Nephron progenitor cell (in vitro differentiated cells): ENCODE measurements around the gene PSIP1.

Experiments used
- DNase-seq: peaks from one replicate; pipeline ENCODE4 v3.0.0; 2021
- H3K27ac Mint-ChIP-seq: 2 replicates; pipeline ENCODE4 v1.8.0; 2021; ENCODE audit warnings: mild to moderate bottlenecking, moderate library complexity, mixed read lengths
- H3K27me3 Mint-ChIP-seq: 2 replicates; pipeline ENCODE4 v1.8.0; 2021; ENCODE audit warnings: mild to moderate bottlenecking, low read depth, mixed read lengths; ENCODE audit not compliant: poor library complexity
- H3K36me3 Mint-ChIP-seq: 2 replicates; pipeline ENCODE4 v1.8.0; 2021; ENCODE audit warnings: low read depth, mixed read lengths
- H3K4me1 Mint-ChIP-seq: 2 replicates; pipeline ENCODE4 v1.8.0; 2021; ENCODE audit warnings: mixed read lengths
- H3K4me3 Mint-ChIP-seq: 2 replicates; pipeline ENCODE4 v1.8.0; 2021; ENCODE audit warnings: mild to moderate bottlenecking, moderate library complexity, mixed read lengths
- H3K9me3 Mint-ChIP-seq: 2 replicates; pipeline ENCODE4 v1.8.0; 2021; ENCODE audit warnings: mild to moderate bottlenecking, moderate library complexity, mixed read lengths
- TF ChIP-seq, protein P1 (sequence below): fragments of 200-600 bp; sonication (generic); IDR thresholded peaks from 2 replicates; pipeline ENCODE4 v1.5.0; 2021; ENCODE audit warnings: antibody characterized with exemption

PSIP1 gene

DNA sequence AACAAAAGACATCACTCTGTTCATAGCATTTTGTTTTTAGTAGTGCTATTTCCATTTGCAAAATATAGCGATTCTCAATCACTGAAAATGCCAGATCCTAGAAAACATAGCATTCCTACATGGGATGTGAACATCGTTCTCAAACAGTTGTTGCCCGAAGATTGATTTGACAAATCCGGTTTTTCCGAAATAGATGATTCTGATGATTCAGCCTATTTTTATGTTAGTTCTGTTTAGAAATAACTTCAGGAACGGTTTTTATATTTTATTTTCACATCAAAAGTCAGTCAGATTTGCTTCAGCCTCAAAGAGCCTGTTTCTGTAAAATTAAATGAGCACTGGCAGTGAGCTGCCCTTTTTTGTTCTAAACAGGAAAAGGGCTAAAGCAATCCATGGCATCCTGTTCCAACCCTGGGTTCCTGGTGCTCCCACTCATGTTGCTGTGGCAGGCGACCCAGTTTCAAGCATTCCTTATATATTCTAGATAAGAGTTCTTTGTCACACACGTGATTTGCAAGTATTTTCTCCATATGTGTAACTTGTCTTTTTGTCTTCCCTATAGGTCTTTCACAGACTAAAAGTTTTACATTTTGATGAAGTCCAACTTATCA is 14.2 kb upstream of the PSIP1 start:
- Mint-ChIP-seq H3K27ac (no peak overlapping the region), H3K4me1 (no peaks in the 10 kb centered on the region), H3K36me3 (no peaks in the 10 kb centered on the region), H3K27me3 (peaks cover 3% of the 10 kb centered on the region), H3K4me3 (no peak overlapping the region), H3K9me3 (no peaks in the 10 kb centered on the region)
- TF ChIP-seq, protein P1, sequence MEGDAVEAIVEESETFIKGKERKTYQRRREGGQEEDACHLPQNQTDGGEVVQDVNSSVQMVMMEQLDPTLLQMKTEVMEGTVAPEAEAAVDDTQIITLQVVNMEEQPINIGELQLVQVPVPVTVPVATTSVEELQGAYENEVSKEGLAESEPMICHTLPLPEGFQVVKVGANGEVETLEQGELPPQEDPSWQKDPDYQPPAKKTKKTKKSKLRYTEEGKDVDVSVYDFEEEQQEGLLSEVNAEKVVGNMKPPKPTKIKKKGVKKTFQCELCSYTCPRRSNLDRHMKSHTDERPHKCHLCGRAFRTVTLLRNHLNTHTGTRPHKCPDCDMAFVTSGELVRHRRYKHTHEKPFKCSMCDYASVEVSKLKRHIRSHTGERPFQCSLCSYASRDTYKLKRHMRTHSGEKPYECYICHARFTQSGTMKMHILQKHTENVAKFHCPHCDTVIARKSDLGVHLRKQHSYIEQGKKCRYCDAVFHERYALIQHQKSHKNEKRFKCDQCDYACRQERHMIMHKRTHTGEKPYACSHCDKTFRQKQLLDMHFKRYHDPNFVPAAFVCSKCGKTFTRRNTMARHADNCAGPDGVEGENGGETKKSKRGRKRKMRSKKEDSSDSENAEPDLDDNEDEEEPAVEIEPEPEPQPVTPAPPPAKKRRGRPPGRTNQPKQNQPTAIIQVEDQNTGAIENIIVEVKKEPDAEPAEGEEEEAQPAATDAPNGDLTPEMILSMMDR: no peak
- DNase-seq: no peak

DNA sequence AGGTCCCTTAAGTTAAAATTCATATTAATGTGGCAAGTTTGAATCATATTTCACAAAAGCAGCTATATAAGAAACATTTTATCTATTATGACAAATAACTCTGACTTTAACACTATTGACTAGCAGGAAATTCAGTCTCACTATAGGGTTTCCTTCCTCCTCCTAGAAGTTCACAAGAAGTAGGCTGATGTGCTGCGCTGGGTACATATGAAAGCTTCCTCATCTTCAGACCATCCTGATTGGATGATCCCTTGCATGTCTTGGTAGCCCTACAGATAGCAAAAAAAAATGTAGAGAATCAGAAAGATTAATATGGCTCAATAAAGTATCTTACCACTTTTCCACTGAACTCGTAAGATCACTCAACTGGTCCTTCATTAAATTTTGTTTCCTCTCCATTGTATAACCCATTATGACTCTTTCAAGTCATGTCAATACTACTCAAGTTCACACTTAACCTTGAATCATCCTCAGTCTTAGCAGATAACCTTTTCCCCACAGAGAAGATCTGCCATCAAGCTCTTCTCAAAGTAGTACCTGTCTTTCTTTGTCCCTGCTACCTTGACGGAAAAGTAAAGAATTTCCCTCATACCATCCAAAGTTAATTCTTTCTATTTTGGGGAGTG is 11.5 kb upstream of the PSIP1 start:
- Mint-ChIP-seq H3K27me3 (peaks cover 6% of the 10 kb centered on the region), H3K4me3 (no peak overlapping the region)

DNA sequence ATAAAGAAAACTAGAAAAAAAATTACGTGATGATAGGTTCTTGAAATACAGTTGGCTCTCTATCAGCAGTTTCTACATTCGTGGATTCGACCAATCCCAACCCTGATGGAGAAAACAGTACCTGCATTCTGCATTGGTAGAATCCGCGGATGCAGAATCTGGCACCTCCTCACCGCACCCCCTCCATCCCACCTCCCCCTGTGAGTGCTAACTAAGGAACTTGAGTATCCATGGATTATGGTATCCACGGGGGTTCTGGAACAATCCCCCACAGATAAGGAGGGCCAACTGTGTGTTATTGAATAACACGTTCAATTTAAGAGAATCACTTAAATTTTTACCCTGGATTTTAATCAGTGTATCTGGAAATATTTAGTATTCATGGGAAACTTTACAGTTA is 10.5 kb upstream of the PSIP1 start:
- TF ChIP-seq, protein P1: no peak
- Mint-ChIP-seq H3K27me3 (peaks cover 6% of the 10 kb centered on the region), H3K4me1 (no peaks in the 10 kb centered on the region), H3K9me3 (no peaks in the 10 kb centered on the region), H3K27ac (no peak overlapping the region), H3K4me3 (no peak overlapping the region), H3K36me3 (no peaks in the 10 kb centered on the region)
- DNase-seq: no peak

More for the DNA sequence above, 11.5 kb upstream of the PSIP1 start:
- Mint-ChIP-seq H3K4me1 (no peaks in the 10 kb centered on the region), H3K9me3 (no peaks in the 10 kb centered on the region), H3K27ac (no peak overlapping the region), H3K36me3 (no peaks in the 10 kb centered on the region)
- no peak for DNase-seq
- TF ChIP-seq, protein P1: no peak

DNA sequence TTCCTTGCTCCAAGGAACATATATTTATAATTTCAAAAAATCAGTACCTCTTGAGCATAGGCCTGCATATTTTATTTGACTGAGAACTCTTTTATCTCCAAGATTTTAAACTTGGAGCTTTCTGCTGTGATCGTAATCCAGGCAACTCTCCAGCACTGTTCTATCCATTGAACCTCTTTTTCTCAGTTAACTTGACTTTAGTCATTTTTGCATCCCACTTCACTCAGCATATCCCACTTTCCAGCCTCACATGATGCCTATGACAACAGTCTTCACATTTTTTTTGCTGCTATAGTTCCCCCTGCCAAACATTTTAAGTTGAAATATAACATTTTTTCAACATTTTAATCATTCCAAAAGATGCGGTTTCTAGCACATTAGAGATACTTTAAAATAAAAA is 9.1 kb upstream of the PSIP1 start:
- TF ChIP-seq, protein P1: no peak
- Mint-ChIP-seq H3K9me3 (no peaks in the 10 kb centered on the region), H3K4me3 (no peak overlapping the region), H3K27ac (no peak overlapping the region), H3K4me1 (no peaks in the 10 kb centered on the region), H3K36me3 (no peaks in the 10 kb centered on the region), H3K27me3 (peaks cover 6% of the 10 kb centered on the region)
- no peak for DNase-seq

DNA sequence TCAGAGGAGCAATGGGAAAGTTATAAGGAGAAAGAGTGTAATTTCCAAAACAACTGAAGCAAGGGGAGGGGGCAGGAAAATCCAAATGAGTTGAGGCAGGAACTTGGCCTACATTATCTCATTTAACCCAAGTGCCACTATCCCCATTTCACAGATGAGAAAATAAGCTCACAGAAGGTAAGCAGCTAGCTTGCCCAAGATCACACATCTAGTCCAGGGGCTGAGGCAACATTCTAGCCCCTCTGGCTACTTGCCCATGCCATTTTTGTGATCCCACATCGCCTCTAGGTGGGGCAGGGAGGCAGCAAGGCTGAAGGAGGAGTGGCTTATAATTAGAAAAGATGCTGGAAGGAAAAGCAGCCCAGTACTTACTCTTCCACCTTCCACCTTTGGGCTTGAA is 2.6 kb upstream of the PSIP1 start:
- Mint-ChIP-seq H3K9me3 (no peaks in the 10 kb centered on the region), H3K27ac (no peak overlapping the region), H3K4me3 (no peak overlapping the region), H3K27me3 (no peaks in the 10 kb centered on the region), H3K4me1 (peaks cover 36% of the 10 kb centered on the region), H3K36me3 (peaks cover 3% of the 10 kb centered on the region)
- TF ChIP-seq, protein P1: no peak
- no peak for DNase-seq

DNA sequence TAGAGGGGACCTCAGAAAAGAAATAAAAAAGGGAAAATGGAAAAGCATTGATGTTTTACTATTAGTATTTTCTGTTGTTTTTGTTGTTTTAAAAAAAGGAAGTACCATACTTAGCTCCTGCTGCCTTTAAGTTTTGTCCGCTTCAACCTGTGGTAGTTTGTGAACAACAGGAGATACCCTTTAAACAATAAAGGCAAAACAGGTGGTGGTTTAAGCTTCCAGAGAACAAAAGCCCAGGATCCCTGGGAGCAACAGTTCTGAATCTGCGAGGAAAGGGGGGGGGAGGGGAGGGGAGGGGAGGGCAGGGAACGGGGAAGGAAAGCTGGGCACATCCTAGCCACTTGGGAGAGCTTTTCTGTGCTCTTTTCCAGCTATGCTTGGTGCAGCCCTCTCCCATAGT is 2.1 kb upstream of the PSIP1 start:
- Mint-ChIP-seq H3K36me3 (peaks cover 8% of the 10 kb centered on the region), H3K27ac (no peak overlapping the region), H3K4me3 (no peak overlapping the region), H3K4me1 (peaks cover 40% of the 10 kb centered on the region), H3K27me3 (no peaks in the 10 kb centered on the region), H3K9me3 (no peaks in the 10 kb centered on the region)
- no peak for DNase-seq
- TF ChIP-seq, protein P1: no peak
